Mesendoderm (in vitro differentiated cells): ENCODE results near the gene MROH2A.

Experiments
- DNase-seq: peaks from one replicate; pipeline ENCODE4 v3.0.0; 2013
- H2AK5ac ChIP-seq: 2 replicates; pipeline ENCODE4 v1.6.1; 2013; ENCODE audit warnings: low read length, inconsistent platforms
- H2BK120ac ChIP-seq: 2 replicates; pipeline ENCODE4 v1.6.1; 2013; ENCODE audit warnings: low read depth, mild to moderate bottlenecking, low read length, moderate library complexity, mixed read lengths
- H2BK15ac ChIP-seq: replicated peaks from 2 replicates; pipeline ENCODE4 v1.6.1; 2013; ENCODE audit warnings: low read depth, mild to moderate bottlenecking, moderate library complexity
- H2BK5ac ChIP-seq: 2 replicates; pipeline ENCODE4 v1.6.1; 2013; ENCODE audit warnings: low read length, inconsistent platforms
- H3K18ac ChIP-seq: 2 replicates; pipeline ENCODE4 v1.6.1; 2013; ENCODE audit warnings: mild to moderate bottlenecking, low read length, mixed read lengths
- H3K23ac ChIP-seq: one replicate; pipeline ENCODE4 v1.6.1; 2013; ENCODE audit warnings: low read length
- H3K27ac ChIP-seq: 2 replicates; pipeline ENCODE4 v1.5.1; 2013; ENCODE audit warnings: low read depth, mild to moderate bottlenecking, inconsistent platforms, low read length, moderate library complexity
- H3K27me3 ChIP-seq: 2 replicates; pipeline ENCODE4 v1.6.1; 2013; ENCODE audit warnings: low read length, control low read depth, mild to moderate bottlenecking, inconsistent platforms; ENCODE audit not compliant: insufficient read depth, poor library complexity
- H3K36me3 ChIP-seq: 2 replicates; pipeline ENCODE4 v1.6.1; 2013; ENCODE audit warnings: low read length, inconsistent platforms; ENCODE audit not compliant: control insufficient read depth, insufficient read depth
- H3K4ac ChIP-seq: one replicate; pipeline ENCODE4 v1.6.1; 2013; ENCODE audit warnings: low read depth, mild to moderate bottlenecking, low read length, moderate library complexity
- H3K4me1 ChIP-seq: 2 replicates; pipeline ENCODE4 v1.6.1; 2013; ENCODE audit warnings: low read depth, low read length, inconsistent platforms; ENCODE audit not compliant: control insufficient read depth
- H3K4me2 ChIP-seq: 2 replicates; pipeline ENCODE4 v1.6.1; 2013; ENCODE audit warnings: low read length
- H3K4me3 ChIP-seq: 2 replicates; pipeline ENCODE4 v1.5.1; 2013; ENCODE audit warnings: mild to moderate bottlenecking, low read length
- H3K56ac ChIP-seq: one replicate; pipeline ENCODE4 v1.6.1; 2013; ENCODE audit warnings: low read length
- H3K79me1 ChIP-seq: 2 replicates; pipeline ENCODE4 v1.6.1; 2013; ENCODE audit warnings: low read length, inconsistent platforms
- H3K79me2 ChIP-seq: 2 replicates; pipeline ENCODE4 v1.6.1; 2013; ENCODE audit warnings: mild to moderate bottlenecking, low read length; ENCODE audit not compliant: control insufficient read depth, insufficient read depth
- H3K9ac ChIP-seq: 2 replicates; pipeline ENCODE4 v1.6.1; 2013; ENCODE audit warnings: low read length, inconsistent platforms
- H4K5ac ChIP-seq: one replicate; pipeline ENCODE4 v1.6.1; 2013; ENCODE audit warnings: low read length
- H4K8ac ChIP-seq: one replicate; pipeline ENCODE4 v1.6.1; 2013; ENCODE audit warnings: low read depth, mild to moderate bottlenecking, control low read depth, low read length, moderate library complexity
- WGBS: extraction: QIAGEN DNeasy Blood & Tissue Kit; methylation state at CpG from one replicate; pipeline ENCODE4 v1.1.7; 2013; ENCODE audit warnings: low lambda C conversion rate, missing lambda C conversion rate; ENCODE audit not compliant: insufficient coverage; ENCODE audit errors: extremely low coverage; 5-methylcytosine and 5-hydroxymethylcytosine counted together

Gene MROH2A

GRCh38 chr2:233854241-233854981 lies 76.3 kb downstream of the MROH2A start, which contains the start of gene HJURP:
TSS of gene HJURP (minus strand) at chr2:233854535. CDS start at chr2:233854500, 35 bp downstream.
- H3K27ac ChIP-seq = peak within 1 kb of the TSS; percentile 51

DNA sequence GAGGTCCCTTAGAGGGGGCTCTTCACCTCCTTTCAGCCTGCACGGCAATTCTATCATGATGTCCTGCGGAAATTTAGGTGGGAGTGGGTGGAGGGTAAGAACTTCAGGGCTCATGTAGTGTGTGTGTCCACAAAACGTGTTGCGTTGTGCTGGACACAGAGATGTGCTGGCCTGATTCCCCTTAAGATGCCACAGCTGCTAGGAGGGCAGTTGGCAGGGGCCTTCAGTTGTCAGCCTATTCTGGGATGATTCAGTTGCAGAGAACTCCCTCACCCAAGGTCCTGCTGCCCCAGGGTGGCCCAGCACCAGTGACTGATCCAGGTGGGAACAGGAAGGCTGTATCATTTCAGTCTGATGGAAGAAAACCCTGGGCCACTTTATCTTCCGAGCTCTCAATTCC lies 77.2 kb downstream of the MROH2A start:
- H3K56ac ChIP-seq = no peak overlapping the region
- peaks cover 30% of the 10 kb centered on the region for H3K79me2 ChIP-seq
- no peak overlapping the region for H4K5ac ChIP-seq
- H3K4me2 ChIP-seq = no peak overlapping the region
- H4K8ac ChIP-seq = no peak overlapping the region
- H3K9ac ChIP-seq = no peak overlapping the region
- peaks cover 11% of the 10 kb centered on the region for H3K36me3 ChIP-seq
- no peak overlapping the region for H3K4me3 ChIP-seq
- H3K27ac ChIP-seq = no peak overlapping the region
- H3K4me1 ChIP-seq = peaks cover 4% of the 10 kb centered on the region
- no peak for DNase-seq
- H2BK15ac ChIP-seq = no peak overlapping the region
- no peak overlapping the region for H2BK5ac ChIP-seq
- no peak overlapping the region for H2BK120ac ChIP-seq
- H3K27me3 ChIP-seq = no peaks in the 10 kb centered on the region
- H3K4ac ChIP-seq = no peak overlapping the region
- H2AK5ac ChIP-seq = no peak overlapping the region
- no peak overlapping the region for H3K23ac ChIP-seq
- H3K18ac ChIP-seq = no peak overlapping the region
- H3K79me1 ChIP-seq = peaks cover 18% of the 10 kb centered on the region
- WGBS = no CpG with 5 or more reads among the region's 5 CpGs

More at GRCh38 chr2:233854241-233854981, 76.3 kb downstream of the MROH2A start, which contains the start of gene HJURP:
- H2BK5ac ChIP-seq = peak within 1 kb of the TSS; percentile 87
- H3K36me3 ChIP-seq = peaks cover 16% of the 10 kb centered on the region
- no CpG with 5 or more reads among the region's 60 CpGs for WGBS
- H3K18ac ChIP-seq = peak within 1 kb of the TSS; percentile 53
- H4K5ac ChIP-seq = no peak within 1 kb of the TSS
- H3K9ac ChIP-seq = peak within 1 kb of the TSS; percentile 99
- peak within 1 kb of the TSS; percentile 64 for H3K4me3 ChIP-seq
- H3K56ac ChIP-seq = peak within 1 kb of the TSS; percentile 99
- H3K4ac ChIP-seq = peak within 1 kb of the TSS; percentile 40
- H3K4me2 ChIP-seq = peak within 1 kb of the TSS; percentile 73
- peak; percentile 98 for DNase-seq
- H3K79me1 ChIP-seq = peaks cover 22% of the 10 kb centered on the region
- no peaks in the 10 kb centered on the region for H3K27me3 ChIP-seq
- no peak within 1 kb of the TSS for H2AK5ac ChIP-seq
- H2BK120ac ChIP-seq = no peak within 1 kb of the TSS
- H4K8ac ChIP-seq = peak within 1 kb of the TSS; percentile 79
- peaks cover 36% of the 10 kb centered on the region for H3K79me2 ChIP-seq
- H3K4me1 ChIP-seq = peaks cover 4% of the 10 kb centered on the region
- H3K23ac ChIP-seq = peak within 1 kb of the TSS; percentile 97
- no peak within 1 kb of the TSS for H2BK15ac ChIP-seq

- Histone ChIP-seq H3K4ac (no peak overlapping the region), H4K5ac (no peak overlapping the region), H3K27me3 (no peaks in the 10 kb centered on the region), H3K36me3 (peaks cover 7% of the 10 kb centered on the region), H3K56ac (no peak overlapping the region), H3K18ac (no peak overlapping the region), H3K27ac (no peak overlapping the region), H2BK15ac (no peak overlapping the region), H3K79me2 (peaks cover 26% of the 10 kb centered on the region), H2AK5ac (no peak overlapping the region), H3K4me2 (no peak overlapping the region), H4K8ac (no peak overlapping the region), H2BK120ac (no peak overlapping the region), H3K23ac (no peak overlapping the region), H3K79me1 (peaks cover 11% of the 10 kb centered on the region), H2BK5ac (no peak overlapping the region), H3K4me1 (peaks cover 4% of the 10 kb centered on the region), H3K4me3 (no peak overlapping the region), H3K9ac (no peak overlapping the region)
- no peak for DNase-seq
- WGBS = no CpG with 5 or more reads among the region's 5 CpGs
These were observed 78.1 kb downstream of the MROH2A start for GRCh38 chr2:233856184-233856583.

DNA sequence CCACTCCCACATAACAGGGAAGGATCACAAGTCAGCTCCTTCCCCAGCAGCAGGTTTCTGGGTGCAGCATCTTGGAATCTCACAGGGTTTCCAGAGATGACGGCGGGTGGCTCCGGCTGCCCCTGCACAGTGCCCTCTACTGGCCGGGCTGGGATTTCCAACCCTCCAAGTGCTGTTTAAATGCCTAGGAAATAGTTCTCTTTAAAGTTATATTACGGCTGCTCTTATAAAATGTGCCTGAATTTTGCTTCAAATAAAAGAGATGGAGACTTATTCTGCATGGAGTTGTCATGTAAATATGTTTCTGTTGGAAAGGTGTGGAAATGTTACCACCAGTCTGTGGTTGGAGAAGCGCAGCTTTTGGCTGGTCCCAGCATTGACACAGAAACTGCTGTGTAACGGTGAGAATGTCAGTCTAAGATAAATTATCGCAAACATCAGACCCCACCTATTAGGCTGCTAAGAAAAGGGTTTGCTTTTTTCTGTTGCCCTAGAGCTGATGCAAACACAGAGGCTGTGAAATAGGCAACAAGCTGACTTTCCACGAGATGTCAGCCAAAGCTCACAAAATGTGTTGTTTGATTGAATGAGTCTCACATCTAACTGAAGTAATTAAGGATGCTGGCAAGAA lies 79.5 kb downstream of the MROH2A start:
- peaks cover 4% of the 10 kb centered on the region for H3K4me1 ChIP-seq
- H3K27me3 ChIP-seq = no peaks in the 10 kb centered on the region
- no peak overlapping the region for H3K23ac ChIP-seq
- H3K56ac ChIP-seq = no peak overlapping the region
- no peak overlapping the region for H2BK5ac ChIP-seq
- no peaks in the 10 kb centered on the region for H3K36me3 ChIP-seq
- H2BK120ac ChIP-seq = no peak overlapping the region
- H3K4me2 ChIP-seq = no peak overlapping the region
- H4K8ac ChIP-seq = no peak overlapping the region
- WGBS = no CpG with 5 or more reads among the region's 9 CpGs
- no peak overlapping the region for H3K9ac ChIP-seq
- DNase-seq = peak; percentile 64
- H2AK5ac ChIP-seq = no peak overlapping the region
- H3K79me2 ChIP-seq = peaks cover 16% of the 10 kb centered on the region
- H4K5ac ChIP-seq = no peak overlapping the region
- H2BK15ac ChIP-seq = no peak overlapping the region
- H3K18ac ChIP-seq = no peak overlapping the region
- H3K79me1 ChIP-seq = peaks cover 3% of the 10 kb centered on the region
- no peak overlapping the region for H3K4ac ChIP-seq
- no peak overlapping the region for H3K4me3 ChIP-seq
- no peak overlapping the region for H3K27ac ChIP-seq

DNA sequence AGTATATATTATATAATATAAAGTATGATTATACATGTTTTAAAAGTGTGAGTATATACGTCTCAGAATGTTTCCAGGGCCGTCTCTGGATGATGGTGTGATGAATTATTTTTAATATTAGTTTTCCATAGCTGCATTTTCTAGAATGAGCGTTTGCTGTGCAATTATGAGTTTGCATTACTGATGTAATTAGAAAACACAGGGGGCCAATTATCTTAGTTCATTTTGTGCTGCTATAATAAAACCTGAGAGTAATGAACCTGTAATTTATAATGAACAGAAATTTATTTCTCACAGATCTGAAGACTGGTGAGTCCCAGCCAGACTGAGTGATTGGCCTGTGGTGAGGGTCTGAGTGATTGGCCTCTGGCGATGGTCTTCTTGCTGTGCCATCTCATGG lies 80.2 kb downstream of the MROH2A start:
- no peak overlapping the region for H3K4me3 ChIP-seq
- H2BK5ac ChIP-seq = no peak overlapping the region
- no peak overlapping the region for H2BK120ac ChIP-seq
- H3K36me3 ChIP-seq = no peaks in the 10 kb centered on the region
- H4K8ac ChIP-seq = no peak overlapping the region
- DNase-seq = no peak
- no peak overlapping the region for H3K18ac ChIP-seq
- peaks cover under 1% of the 10 kb centered on the region for H3K79me1 ChIP-seq
- no peak overlapping the region for H3K27ac ChIP-seq
- H3K4me2 ChIP-seq = no peak overlapping the region
- no peaks in the 10 kb centered on the region for H3K27me3 ChIP-seq
- no peaks in the 10 kb centered on the region for H3K4me1 ChIP-seq
- no peak overlapping the region for H2AK5ac ChIP-seq
- H3K23ac ChIP-seq = no peak overlapping the region
- H3K56ac ChIP-seq = no peak overlapping the region
- no peak overlapping the region for H3K4ac ChIP-seq
- 100% methylated on average over 2 of the region's 4 CpGs for WGBS
- no peak overlapping the region for H3K9ac ChIP-seq
- peaks cover 9% of the 10 kb centered on the region for H3K79me2 ChIP-seq
- no peak overlapping the region for H4K5ac ChIP-seq
- H2BK15ac ChIP-seq = no peak overlapping the region
